HEK293 (cell line): ENCODE results near the gene ZNF710.

ENCODE experiments used
- CTCF ChIA-PET: fragments of 350-600 bp; formaldehyde crosslinking; extraction: SDS; loops from one replicate; lab custom pipeline; 2021; ENCODE audit warnings: antibody characterized with exemption; lab: Yijun Ruan, JAX
- POLR2A ChIA-PET: fragments of 300-600 bp; formaldehyde crosslinking; extraction: SDS; loops from one replicate; lab custom pipeline; 2020; ENCODE audit warnings: antibody characterized with exemption, inconsistent platforms; lab: Yijun Ruan, JAX
- H3K27ac ChIP-seq: fragments of 200-500 bp; sonication (Bioruptor generic); 2 replicates; pipeline ENCODE4 v1.5.1; 2014; ENCODE audit warnings: low read depth, low read length, control low read depth, inconsistent platforms; ENCODE audit errors: extremely low read depth
- H3K36me3 ChIP-seq, 2 experiments: fragments of 200-500 bp in 1 of 2; sonication (Bioruptor generic) in 1 of 2; 1 replicate in 1 of 2; 2 replicates in 1 of 2; pipeline ENCODE4 v1.5.1; 2014 to 2017; ENCODE audit warnings: inconsistent platforms in 2 of 2, low read length in 2 of 2; ENCODE audit not compliant: control insufficient read depth in 2 of 2, insufficient read depth in 1 of 2
- H3K4me1 ChIP-seq: fragments of 200-500 bp; sonication (Bioruptor generic); 2 replicates; pipeline ENCODE4 v1.5.1; 2014; ENCODE audit warnings: mild to moderate bottlenecking, low read length, inconsistent platforms; ENCODE audit not compliant: control insufficient read depth, insufficient read depth
- H3K4me3 ChIP-seq: 2 replicates; pipeline ENCODE4 v1.5.1; 2011; ENCODE audit warnings: low read depth, mild to moderate bottlenecking, control low read depth, low read length, moderate library complexity
- H3K9me3 ChIP-seq: fragments of 200-500 bp; sonication (Bioruptor generic); 2 replicates; pipeline ENCODE4 v1.5.1; 2014; ENCODE audit warnings: low read depth, low read length, inconsistent platforms; ENCODE audit not compliant: control insufficient read depth, insufficient read depth
- GFI1B ChIP-seq: fragments of 450-650 bp; formaldehyde crosslinking; IDR thresholded peaks from 2 replicates; pipeline ENCODE4 v1.5.1; 2016; ENCODE audit warnings: missing biosample characterization, missing genetic modification characterization
- HOXA7 ChIP-seq: sonication (generic); formaldehyde crosslinking; IDR thresholded peaks from 2 replicates; pipeline ENCODE4 v1.8.1; 2022; ENCODE audit warnings: missing genetic modification reagents, borderline replicate concordance
- KLF16 ChIP-seq: fragments of 450-650 bp; formaldehyde crosslinking; IDR thresholded peaks from 2 replicates; pipeline ENCODE4 v1.5.1; 2017; ENCODE audit warnings: missing biosample characterization, missing genetic modification characterization
- MEIS1 ChIP-seq: sonication (generic); formaldehyde crosslinking; IDR thresholded peaks from 2 replicates; pipeline ENCODE4 v1.8.1; 2022; ENCODE audit warnings: missing genetic modification reagents, mild to moderate bottlenecking, borderline replicate concordance
- OVOL3 ChIP-seq: fragments of 450-650 bp; formaldehyde crosslinking; IDR thresholded peaks from 2 replicates; pipeline ENCODE4 v1.5.1; 2016; ENCODE audit warnings: missing biosample characterization, missing genetic modification characterization
- SP3 ChIP-seq: fragments of 450-650 bp; formaldehyde crosslinking; IDR thresholded peaks from 2 replicates; pipeline ENCODE4 v1.5.1; 2016; ENCODE audit warnings: missing biosample characterization, missing genetic modification characterization
- ZEB2 ChIP-seq: fragments of 450-650 bp; formaldehyde crosslinking; IDR thresholded peaks from 2 replicates; pipeline ENCODE4 v1.5.1; 2016; ENCODE audit warnings: missing biosample characterization, missing genetic modification characterization
- ZFP41 ChIP-seq: fragments of 450-650 bp; formaldehyde crosslinking; IDR thresholded peaks from 2 replicates; pipeline ENCODE4 v1.5.1; 2016; ENCODE audit warnings: missing biosample characterization, missing genetic modification characterization, borderline replicate concordance
- ZNF138 ChIP-seq: fragments of 450-650 bp; formaldehyde crosslinking; IDR thresholded peaks from 2 replicates; pipeline ENCODE4 v1.5.1; 2016; ENCODE audit warnings: missing biosample characterization, missing genetic modification characterization, borderline replicate concordance
- ZNF202 ChIP-seq: fragments of 450-650 bp; formaldehyde crosslinking; IDR thresholded peaks from 2 replicates; pipeline ENCODE4 v1.5.1; 2016; ENCODE audit warnings: missing biosample characterization, missing genetic modification characterization, borderline replicate concordance
- ZNF292 ChIP-seq: fragments of 450-650 bp; formaldehyde crosslinking; IDR thresholded peaks from 2 replicates; pipeline ENCODE4 v1.5.1; 2016; ENCODE audit warnings: low read depth, missing biosample characterization, missing genetic modification characterization, borderline replicate concordance
- ZNF366 ChIP-seq: fragments of 450-650 bp; formaldehyde crosslinking; conservative IDR thresholded peaks from 2 replicates; pipeline ENCODE4 v1.5.1; 2016; ENCODE audit warnings: missing biosample characterization, missing genetic modification characterization
- ZNF48 ChIP-seq: fragments of 450-650 bp; formaldehyde crosslinking; IDR thresholded peaks from 2 replicates; pipeline ENCODE4 v1.5.1; 2016; ENCODE audit warnings: missing biosample characterization, missing genetic modification characterization
- ZNF621 ChIP-seq: fragments of 450-650 bp; formaldehyde crosslinking; IDR thresholded peaks from 2 replicates; pipeline ENCODE4 v1.5.1; 2017; ENCODE audit warnings: missing biosample characterization, missing genetic modification characterization
- ZNF654 ChIP-seq: fragments of 450-650 bp; formaldehyde crosslinking; IDR thresholded peaks from 2 replicates; pipeline ENCODE4 v1.5.1; 2016; ENCODE audit warnings: low read depth, missing biosample characterization, missing genetic modification characterization
- ZNF704 ChIP-seq: fragments of 450-650 bp; formaldehyde crosslinking; IDR thresholded peaks from 2 replicates; pipeline ENCODE4 v1.5.1; 2016; ENCODE audit warnings: missing biosample characterization, missing genetic modification characterization
- TF ChIP-seq, protein P1 (sequence below): fragments of 450-650 bp; formaldehyde crosslinking; conservative IDR thresholded peaks from 2 replicates; pipeline ENCODE4 v1.5.1; 2016; ENCODE audit warnings: low read depth, missing biosample characterization, missing genetic modification characterization

ZNF710 gene

DNA sequence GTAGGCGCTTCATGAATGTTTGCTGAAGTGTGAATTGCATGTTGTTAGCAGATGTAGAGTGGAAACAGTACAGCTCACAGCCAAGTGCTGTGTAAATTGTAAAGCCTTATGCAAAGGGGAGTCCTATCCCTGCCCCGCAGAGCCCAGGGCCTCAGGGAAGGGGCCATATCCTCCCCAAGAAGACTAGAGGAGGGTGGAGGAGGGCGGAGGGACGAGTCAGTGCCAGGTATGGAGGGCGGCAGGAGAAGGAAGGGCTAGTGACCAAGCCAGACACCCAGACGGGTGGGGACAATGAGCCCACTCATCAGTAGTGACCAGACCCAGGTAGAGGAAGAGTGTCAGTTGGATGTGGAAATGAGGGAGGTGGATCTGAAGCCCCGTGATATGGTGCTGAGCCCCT, 45.2 kb downstream of the ZNF710 start:
- H3K9me3 ChIP-seq: no peaks in the 10 kb centered on the region
- no peak overlapping the region for H3K4me3 ChIP-seq
- no peak overlapping the region for H3K27ac ChIP-seq
- no peak for TF ChIP-seq ZFP41 (tag by site-specific recombination)
- POLR2A ChIA-PET: no interaction called here
- CTCF ChIA-PET: interaction anchor here (0.6 to 0.8 kb wide), 3 partner anchors 128 to 1350 kb away, joined by 3 read pairs; no protein-coding TSS in a partner anchor
- no peaks in the 10 kb centered on the region for H3K36me3 ChIP-seq
- no peaks in the 10 kb centered on the region for H3K4me1 ChIP-seq

DNA sequence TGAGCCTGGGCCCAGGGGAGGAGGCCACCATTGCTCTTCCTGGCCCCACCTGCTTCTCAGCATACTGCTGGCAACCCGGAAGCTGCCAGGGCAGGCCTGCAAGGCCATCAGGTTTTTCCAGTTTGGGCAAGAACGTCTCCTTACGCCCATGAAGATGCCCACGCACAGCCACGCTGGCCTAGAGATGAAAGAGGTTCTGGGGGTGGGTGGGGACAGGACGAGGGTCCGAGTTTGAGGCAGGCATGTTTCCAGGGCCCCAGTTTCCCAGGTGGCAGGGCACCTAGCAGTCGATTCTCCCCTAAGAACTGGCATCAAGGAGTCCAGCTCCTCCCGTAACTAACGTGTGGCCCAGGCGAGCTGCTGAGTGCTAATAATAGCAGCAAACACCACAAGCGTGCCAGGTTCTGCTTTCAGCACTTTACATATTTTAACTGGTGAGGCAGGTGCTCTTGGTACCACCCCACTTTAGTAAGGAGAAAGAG, 45.8 kb downstream of the ZNF710 start:
- Histone ChIP-seq H3K4me3 (no peak overlapping the region), H3K9me3 (no peaks in the 10 kb centered on the region), H3K27ac (no peak overlapping the region), H3K4me1 (no peaks in the 10 kb centered on the region), H3K36me3 (no peaks in the 10 kb centered on the region)
- ChIA-PET POLR2A (no interaction called here), CTCF (interaction anchor here (0.6 kb wide), 1 partner anchor 127 kb away, joined by 3 read pairs; no protein-coding TSS in a partner anchor)
- no peak for TF ChIP-seq ZNF138 (tag by site-specific recombination)
- TF ChIP-seq ZNF292 (tag by site-specific recombination): no peak

- CTCF ChIA-PET: interaction anchor here (0.6 to 0.9 kb wide), 4 partner anchors 23 to 377 kb away, joined by 3 to 4 read pairs (median 3); no protein-coding TSS in a partner anchor
- no peak for TF ChIP-seq ZNF366 (tag by site-specific recombination)
- no peak for TF ChIP-seq OVOL3 (tag by site-specific recombination)
- no peak for TF ChIP-seq ZNF654
- no peak for TF ChIP-seq HOXA7
- TF ChIP-seq GFI1B (tag by site-specific recombination): no peak
- TF ChIP-seq KLF16 (tag by site-specific recombination): no peak
- TF ChIP-seq, protein P1, sequence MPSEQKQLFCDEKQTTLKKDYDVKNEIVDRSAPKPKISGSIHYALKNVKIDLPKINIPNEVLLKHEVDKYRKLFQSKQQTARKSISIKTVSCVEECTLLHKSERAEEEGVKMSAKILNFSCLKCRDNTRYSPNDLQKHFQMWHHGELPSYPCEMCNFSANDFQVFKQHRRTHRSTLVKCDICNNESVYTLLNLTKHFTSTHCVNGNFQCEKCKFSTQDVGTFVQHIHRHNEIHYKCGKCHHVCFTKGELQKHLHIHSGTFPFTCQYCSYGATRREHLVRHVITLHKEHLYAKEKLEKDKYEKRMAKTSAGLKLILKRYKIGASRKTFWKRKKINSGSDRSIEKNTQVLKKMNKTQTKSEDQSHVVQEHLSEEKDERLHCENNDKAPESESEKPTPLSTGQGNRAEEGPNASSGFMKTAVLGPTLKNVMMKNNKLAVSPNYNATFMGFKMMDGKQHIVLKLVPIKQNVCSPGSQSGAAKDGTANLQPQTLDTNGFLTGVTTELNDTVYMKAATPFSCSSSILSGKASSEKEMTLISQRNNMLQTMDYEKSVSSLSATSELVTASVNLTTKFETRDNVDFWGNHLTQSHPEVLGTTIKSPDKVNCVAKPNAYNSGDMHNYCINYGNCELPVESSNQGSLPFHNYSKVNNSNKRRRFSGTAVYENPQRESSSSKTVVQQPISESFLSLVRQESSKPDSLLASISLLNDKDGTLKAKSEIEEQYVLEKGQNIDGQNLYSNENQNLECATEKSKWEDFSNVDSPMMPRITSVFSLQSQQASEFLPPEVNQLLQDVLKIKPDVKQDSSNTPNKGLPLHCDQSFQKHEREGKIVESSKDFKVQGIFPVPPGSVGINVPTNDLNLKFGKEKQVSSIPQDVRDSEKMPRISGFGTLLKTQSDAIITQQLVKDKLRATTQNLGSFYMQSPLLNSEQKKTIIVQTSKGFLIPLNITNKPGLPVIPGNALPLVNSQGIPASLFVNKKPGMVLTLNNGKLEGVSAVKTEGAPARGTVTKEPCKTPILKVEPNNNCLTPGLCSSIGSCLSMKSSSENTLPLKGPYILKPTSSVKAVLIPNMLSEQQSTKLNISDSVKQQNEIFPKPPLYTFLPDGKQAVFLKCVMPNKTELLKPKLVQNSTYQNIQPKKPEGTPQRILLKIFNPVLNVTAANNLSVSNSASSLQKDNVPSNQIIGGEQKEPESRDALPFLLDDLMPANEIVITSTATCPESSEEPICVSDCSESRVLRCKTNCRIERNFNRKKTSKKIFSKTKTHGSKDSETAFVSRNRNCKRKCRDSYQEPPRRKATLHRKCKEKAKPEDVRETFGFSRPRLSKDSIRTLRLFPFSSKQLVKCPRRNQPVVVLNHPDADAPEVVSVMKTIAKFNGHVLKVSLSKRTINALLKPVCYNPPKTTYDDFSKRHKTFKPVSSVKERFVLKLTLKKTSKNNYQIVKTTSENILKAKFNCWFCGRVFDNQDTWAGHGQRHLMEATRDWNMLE (tag by site-specific recombination): no peak
- no peak for TF ChIP-seq ZNF202 (tag by site-specific recombination)
- TF ChIP-seq ZNF621: no peak
- no peak for TF ChIP-seq ZEB2 (tag by site-specific recombination)
- TF ChIP-seq ZNF48 (tag by site-specific recombination): no peak
- no peak for TF ChIP-seq MEIS1
- TF ChIP-seq SP3 (tag by site-specific recombination): no peak
- TF ChIP-seq ZNF704 (tag by site-specific recombination): no peak
Measured at GRCh38 chr15:90047956-90048575, 46.9 kb downstream of the ZNF710 start.

More at GRCh38 chr15:90047956-90048575, 46.9 kb downstream of the ZNF710 start:
- H3K4me3 ChIP-seq: no peak overlapping the region
- no peaks in the 10 kb centered on the region for H3K36me3 ChIP-seq
- H3K27ac ChIP-seq: no peak overlapping the region
- H3K4me1 ChIP-seq: no peaks in the 10 kb centered on the region
- POLR2A ChIA-PET: no interaction called here
- no peaks in the 10 kb centered on the region for H3K9me3 ChIP-seq
